T-helper 2 cell treated with Interferon-gamma antibody and Interleukin-4, amounts not matched to agents 100 ng/mL and 5 ng/mL, for 36 hours (primary cell): ENCODE measurements around the gene OLFM3. TPM values are rescaled to one million over a fixed set of nuclear protein-coding genes. Genes with fewer than 3 reads are reported as not detected.

Experiments used
- intact Hi-C: fragments of 100-400 bp; cut with micrococcal nuclease; formaldehyde crosslinking; loops from one replicate; pipeline ENCODE4 v1.15.1; 2023
- total RNA-seq: library from RNA; stranded (reverse); gene quantifications from 2 replicates; pipeline ENCODE4 v1.2.3, GENCODE V29; 2022

The OLFM3 gene
- not detected in 2 replicates for total RNA-seq

DNA sequence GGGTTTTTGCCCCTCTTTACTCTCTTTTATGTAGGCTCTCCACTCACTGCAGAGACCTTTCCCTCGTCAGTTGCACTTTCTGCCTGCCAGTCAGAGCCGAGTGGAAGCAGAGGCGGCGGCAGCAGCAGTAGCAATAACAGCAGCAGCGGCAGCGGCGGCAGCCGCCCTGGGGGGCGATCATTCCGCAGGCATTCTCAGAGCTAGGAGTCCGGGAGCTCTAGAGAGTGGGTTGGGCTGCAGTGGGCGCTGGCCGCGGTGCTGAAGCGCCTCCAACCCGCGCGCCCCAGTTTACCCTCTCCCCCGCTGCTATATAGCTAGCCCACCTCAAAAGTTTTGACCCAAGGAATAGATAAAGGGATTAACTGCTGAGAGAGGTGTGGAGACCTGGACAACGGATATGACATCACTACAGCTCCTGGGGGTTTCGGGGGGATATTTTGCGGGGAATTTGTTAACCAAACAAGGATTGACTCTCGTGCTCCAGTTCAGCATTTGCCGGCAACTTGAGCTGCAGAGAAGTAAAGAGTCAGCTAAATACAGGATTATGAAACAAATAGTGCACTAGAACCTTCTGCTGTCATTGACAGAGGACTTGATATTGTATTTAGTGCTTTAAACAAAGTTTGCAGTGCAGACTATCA is at the start of gene OLFM3:
Gene OLFM3, minus strand, starts transcription at position 102 of the 641 bp plus-strand sequence.
- intact Hi-C loops, result no loop called here

DNA sequence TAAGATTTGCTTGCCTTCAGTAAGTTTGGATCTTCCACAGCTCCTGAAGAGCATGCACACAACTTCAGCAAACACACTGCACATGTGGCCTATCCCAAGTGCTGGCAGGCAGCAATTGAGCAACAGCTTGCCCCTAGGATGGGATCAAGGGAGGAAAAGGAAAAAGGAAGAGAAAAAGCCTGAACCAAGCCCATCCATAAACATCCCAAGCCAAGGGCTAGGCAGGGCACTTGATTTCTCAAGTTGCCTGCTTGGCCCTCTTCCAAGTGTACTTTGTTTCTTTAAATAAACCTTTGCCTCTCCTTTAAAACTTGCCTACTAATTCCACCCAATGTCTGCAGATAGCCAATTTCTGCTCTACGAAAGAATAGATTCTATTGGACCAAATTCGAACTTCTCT is 49.0 kb upstream of the OLFM3 start:
- intact Hi-C loops, result no loop called here

DNA sequence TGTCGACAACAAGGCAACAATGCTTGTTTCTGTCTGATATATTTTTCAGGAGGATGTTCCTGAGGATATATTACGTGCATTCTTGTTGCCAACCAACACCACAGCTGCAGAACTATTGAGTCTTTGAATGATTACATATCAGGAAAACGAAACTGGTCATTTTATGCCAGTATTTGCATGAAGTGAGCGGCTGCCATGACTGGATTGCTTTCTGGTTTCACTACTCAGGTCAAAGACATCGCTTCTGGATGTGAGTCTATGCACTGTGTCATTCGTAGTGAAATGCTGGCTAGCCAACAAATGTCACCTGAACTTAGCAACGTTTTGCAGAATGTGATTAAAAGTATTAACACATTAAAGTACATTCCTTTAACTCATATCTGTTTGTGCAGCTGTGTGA is 35.8 kb upstream of the OLFM3 start:
- intact Hi-C loops, result no loop called here

DNA sequence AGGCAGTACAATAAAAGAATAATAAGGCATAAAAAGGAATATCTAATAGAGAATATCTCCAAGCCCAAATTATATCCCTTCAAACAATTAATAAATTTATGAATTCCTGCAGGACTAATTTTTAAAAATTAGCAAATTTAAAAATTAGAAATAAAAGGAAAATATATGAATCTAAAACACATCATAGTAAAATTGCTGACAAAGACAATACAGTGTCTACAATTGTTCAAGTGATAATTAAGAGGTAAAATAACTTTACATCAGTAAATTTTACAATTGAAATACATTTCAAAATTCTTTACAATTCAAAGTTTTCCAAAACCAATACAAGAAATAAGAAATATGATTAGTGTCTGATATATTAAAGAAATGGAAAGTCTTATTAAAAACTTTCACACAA is 22.8 kb upstream of the OLFM3 start:
- intact Hi-C loops, result no loop called here

DNA sequence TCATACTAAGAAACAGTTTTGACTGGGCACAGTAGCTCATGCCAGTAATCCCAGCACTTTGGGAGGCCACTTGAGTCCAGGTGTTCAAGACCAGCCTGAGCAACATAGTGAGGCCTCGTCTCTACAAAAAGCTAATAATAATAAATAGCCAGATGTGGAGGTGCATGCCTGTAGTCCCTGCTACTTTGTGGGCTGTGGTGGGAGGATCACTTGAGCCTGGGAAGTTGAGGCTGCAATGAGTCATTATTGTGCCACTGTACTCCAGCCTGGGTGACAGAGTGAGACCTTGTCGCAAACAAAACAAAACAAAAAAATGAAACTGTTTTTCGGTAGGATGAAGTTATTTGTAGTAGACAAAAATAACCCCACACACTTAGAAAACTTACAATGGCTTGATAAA is 19.0 kb upstream of the OLFM3 start:
- intact Hi-C loops, result no loop called here

DNA sequence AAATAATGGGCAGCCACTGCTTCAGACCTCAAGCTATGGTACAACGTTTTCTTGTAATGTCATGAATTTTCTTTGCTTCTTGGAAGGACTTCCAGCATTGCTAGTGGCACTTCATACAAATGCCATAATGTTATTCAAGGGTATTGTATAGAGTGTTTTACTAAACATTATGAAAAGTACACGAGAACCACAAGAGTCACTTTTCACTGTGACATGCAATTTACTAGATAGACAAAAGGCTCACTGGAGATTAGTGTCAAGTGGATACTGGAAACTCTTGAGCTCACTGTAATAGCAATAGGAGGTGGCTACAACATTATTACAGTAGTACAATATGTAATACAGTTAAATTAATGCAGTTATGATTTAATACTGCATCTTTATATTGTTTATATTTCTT is 5.3 kb upstream of the OLFM3 start:
- intact Hi-C loops, result no loop called here

DNA sequence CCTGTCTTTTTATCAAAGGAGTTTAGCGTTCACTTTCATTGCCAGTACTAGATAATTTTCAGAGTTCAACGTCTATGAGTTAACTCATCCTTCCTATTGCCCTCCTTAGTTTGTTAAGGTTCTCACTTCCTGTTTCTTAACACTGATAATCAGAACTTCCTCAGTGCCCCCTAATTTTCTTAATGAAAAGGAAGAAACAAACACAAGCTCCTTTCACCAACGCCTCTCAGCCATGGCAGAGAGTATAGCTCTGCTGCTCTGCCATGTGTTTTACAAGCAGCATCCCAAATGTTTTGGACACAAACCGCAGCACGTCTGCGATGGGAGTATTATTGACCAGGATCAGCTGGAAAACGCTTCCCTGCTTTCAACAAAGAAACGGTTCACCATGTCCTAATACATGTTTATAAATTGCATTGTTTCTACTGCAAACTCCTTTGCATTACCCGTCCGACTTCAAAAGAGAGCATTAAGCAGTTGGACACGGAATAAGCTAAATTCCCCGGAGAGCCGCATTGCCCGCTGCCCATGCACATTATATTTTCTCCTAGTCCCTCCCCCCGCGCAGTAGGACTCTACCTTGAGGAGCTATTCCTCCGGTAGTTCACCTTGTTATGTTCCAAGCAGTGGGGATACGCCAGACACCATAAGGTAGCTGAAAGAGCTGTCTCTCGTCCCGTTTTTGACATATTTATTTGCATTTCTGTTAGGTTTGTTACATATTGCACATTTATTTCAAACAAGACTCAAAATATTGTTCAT is 561 bp downstream of the OLFM3 start:
- intact Hi-C loops, result no loop called here

DNA sequence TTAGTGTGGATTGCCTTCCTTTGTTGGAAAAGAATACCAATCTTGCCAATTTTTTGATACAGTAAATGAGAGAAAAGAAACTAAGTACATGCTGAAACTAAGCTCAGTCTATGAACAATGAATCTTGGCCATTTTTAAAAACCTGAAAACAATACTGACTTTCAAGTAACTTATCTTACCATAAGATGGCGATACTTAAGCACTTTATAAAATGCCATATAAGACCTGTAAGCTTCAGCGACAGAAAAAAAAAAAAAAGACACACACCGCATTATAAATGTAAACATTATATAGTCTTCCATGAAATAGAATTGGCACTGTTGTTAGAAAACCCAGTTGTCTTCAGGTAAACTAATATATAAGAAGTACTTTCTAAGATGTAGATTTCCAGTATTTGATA is 3.0 kb downstream of the OLFM3 start:
- intact Hi-C loops, result no loop called here

DNA sequence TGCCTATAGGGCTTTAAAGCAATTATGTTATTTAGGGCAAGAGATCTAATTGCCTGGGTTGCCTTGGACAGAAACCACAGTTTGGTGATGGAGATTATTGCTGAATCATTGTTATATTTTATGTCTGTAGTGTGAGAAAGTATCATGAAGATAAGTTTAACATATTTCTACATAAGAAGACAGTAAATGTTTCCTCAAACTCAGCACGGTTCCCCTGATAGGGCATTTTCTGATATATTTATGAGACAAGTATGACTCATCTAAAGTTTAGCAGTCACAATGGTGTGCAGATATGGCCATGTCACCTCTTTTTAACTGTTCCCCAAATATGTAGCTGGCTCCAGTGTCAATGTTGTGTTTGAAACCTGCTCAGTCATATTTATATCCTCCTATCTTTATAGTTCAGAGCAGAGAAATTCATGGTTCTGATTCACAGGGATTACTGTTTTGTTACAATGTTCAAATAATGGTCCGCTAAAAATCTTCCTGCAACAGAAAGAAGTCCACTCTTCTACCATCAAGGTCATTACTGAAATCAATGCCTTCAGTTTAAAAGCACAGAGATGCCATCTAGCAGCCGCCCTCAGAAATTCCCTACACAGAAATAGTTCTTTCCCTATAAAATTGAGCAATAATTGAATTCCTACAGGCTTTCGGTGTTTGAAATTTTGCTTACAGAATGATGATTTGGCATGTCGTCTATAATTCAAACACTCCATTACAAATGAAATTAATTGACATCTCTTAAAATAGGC is 3.7 kb downstream of the OLFM3 start:
- intact Hi-C loops, result no loop called here

DNA sequence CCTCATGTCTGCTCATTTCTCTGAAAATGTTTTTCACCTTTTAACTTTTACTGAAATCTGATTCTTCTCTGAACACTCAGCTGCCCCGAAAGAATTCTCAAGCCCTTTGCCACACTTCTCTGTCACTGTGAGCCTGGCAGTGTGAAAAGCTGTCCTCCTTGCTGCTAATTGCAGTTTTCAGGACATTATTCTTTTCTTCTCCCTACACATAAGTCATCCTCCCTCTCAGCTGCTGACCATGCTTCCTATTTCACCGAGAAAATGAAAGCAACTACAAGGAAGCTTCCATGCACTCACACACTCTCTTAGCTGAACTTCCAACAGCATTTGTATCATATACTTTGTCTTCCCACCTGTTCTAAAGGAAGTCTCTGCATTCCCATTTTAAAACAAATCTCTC is 15.8 kb downstream of the OLFM3 start:
- intact Hi-C loops, result no loop called here

DNA sequence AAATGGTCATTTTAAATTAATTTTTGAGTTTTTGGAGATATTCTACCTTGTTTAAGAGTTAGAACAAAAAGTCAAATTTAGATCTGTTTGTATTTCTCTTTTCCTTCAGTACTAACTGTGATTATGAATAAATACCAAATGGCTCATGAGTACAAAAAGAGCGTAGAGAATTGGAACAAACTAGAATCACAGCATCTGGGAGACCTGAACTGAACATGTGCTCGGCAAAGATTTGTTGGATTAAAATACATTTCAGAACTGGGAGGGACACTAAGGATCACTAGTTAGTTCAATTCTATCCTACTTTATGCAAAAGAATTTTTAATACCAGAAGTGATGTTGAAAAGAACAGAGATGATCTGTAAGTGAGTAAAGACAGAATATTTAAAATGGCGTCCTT is 19.5 kb downstream of the OLFM3 start:
- intact Hi-C loops, result no loop called here

DNA sequence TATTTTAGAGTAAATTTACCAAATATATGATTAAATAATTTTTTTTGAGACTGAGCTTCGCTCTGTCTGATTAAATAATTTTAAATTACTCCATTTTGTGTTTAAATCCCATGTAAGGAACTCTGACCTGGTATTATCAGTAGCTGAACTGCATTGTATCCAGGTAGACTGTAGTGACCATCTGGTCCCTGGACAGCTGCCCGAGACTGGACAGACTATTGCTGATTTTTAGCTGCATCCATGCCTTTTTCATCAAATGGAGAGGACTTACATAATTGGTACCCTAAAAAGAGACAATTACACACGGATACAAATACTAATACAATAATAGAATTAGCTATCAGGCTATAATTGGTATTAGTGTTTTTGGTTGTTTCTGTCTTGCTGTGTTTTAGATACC is 20.6 kb downstream of the OLFM3 start:
- intact Hi-C loops, result no loop called here

DNA sequence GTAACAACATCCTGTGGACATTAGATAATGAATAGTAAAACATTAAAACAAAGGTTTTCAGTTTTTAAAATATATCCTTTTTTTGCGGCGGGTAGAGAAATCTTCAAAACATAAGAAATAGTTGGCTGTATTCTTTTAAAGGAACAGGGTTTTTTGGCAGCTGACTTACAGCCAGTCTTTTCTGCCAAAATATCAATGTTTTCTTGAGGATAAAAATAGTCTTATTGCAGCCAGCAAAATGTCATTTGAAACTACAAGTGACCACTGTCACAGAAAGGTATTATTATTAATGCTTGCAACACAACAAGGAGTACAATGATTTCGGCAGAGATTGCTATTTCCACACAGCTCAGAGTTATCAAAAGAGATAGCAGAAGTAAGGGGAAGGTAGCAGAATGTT is 21.4 kb downstream of the OLFM3 start:
- intact Hi-C loops, result no loop called here

DNA sequence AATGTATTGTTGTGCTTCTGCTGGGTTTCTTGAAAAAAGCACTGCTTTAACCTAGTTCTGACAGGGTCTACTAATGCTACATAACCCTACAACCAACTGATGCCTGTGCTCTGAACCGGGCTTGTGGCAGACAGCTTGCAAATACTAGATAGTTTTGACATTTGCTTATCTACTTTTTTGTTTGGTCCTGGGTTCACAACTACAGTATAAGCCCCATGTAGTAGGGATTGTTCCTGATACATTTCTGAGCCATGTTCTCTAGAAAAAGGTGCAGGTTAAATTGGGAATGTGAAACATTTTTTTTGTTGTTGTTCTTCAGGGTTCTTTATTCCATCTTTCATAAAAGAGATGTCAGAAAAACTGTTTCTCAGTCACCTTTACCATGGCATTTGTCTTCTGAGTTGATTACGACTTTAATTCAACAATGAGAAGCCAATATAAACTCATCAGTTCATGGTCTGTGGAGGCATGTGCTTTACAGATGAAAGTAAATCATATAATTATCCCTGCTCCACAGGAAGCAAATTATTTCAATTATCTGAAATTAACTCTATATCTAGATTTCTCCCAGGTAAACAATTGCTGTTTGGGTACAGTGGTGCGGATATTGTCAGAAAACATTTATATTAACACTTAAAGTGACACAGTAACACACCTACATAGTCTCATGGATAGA is 22.0 kb downstream of the OLFM3 start:
- intact Hi-C loops, result no loop called here

DNA sequence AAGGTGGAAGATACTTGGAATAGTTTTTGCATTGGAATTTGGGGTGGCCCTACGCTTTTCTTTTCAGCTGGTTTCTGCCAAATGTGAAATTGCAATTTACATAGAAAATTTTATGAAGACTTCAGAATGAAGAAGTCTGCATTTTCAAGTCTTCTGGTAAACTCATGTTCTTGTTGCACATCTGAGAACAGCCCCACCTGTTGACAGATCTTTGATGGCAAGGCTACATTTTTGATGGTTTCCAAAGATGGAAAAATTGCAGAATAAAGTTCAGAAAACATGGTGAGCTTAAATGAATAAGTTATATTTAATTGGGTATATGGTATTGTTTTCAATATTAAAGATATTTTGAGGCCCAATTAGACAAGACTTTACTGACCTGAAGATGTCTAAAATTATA is 25.4 kb downstream of the OLFM3 start:
- intact Hi-C loops, result no loop called here

DNA sequence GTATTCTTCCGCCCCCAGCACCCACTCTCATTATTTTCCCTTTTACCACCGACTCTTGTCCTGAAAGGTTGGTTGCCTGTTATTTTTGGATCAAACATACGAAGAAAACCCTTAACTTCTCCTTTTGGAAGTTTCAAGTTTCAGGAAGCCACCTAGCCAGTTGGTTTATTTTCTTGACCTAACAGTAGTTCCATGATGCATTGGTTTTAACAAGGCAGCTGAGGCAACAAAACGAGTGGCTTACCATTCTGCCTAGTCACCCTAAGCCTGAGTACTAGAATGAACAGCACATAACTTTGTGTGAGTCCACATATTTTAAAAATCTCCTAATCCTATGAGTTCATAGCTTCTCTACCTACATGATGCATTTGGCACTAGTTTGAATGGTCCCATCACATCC is 28.9 kb downstream of the OLFM3 start:
- intact Hi-C loops, result no loop called here

DNA sequence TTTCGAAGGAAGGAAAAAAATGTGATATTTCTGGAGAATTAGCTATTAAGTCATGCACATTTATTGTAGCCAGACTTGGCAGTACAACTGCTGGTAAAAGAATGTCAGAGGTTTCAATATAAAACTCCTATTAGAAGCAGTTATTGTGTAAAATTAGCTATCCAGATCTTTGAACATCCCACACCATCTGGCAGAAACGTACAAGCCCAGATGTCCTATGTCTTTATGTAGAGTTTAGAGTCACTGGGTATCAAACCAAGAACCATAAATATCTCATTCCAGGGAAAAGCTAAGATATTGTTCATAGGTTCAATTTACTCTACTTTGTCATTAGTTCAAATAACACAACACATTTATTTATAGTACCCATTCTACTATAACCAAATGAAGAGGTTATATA is 31.4 kb downstream of the OLFM3 start:
- intact Hi-C loops, result no loop called here

DNA sequence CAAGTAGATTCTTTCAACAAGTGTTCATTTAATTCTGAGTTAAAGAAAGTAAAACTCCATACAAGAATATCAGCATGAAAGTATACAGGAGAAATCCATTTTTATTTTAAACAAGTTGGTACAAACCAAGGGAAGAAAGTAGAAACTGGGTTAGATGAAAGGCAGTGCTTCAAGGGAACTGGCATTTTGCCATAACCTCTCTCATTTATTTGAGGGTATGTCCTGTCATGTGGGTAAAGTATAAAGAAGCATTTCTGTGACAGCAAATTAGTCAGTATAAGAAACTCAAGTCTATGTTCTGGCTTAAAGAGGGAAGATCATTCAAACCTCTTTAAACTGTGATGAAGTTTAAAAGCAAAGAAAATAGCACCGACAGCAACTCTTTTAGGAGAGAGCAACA is 32.0 kb downstream of the OLFM3 start:
- intact Hi-C loops, result no loop called here

DNA sequence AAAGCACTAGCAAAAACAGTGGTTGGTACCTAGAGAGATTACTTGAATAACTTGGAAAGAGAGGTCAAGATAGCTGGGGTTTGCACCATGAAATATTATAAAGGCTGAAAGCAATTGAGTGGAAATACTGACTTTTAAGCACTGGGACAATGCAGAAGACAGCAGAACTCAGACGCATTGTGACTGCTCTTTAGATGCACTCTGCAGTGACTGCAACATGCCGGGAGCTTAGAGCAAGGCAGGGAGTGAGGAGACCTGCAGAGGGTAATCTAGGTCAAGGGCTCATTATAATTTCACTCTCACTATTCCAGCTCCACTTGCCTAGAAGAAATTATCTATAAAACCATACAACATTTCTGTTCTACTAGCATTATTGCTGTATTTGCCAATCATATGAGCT is 36.6 kb downstream of the OLFM3 start:
- intact Hi-C loops, result no loop called here

DNA sequence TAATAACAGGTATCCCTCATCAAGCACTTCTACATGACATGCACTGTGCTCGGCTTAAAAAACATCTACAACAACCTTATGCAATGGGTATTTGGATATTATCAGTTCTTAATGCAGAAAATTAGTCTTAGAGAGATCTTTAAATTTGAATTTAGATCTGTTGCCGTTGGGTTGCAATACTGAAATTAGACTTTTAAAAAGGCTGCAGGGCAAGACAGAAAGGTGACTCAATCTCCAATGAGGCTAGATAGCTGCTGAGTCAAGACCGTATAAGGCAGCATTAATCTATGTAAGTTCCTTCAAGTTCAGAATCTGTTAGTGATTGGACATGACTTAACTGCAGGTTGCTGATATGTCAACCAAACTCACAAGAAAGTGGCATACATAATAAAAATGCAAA is 37.3 kb downstream of the OLFM3 start:
- intact Hi-C loops, result no loop called here

DNA sequence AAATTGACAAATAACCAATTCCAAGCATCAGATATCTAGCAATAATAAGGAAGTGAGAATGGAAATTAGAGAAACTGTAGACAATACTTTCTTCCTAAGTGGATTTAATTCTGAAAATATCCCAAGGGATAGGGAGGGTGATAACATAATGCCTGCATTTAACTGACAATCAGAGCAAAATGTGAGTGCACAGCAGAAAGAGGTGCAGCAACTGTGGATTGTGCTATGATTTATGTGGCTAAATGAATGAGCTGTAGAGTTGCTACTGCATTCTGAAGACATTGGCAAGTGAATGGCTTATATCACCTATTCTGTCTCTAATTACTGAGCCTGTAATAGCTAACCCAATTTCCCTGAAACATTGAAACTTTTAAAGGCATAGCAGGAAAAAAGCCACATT is 39.0 kb downstream of the OLFM3 start:
- intact Hi-C loops, result no loop called here

DNA sequence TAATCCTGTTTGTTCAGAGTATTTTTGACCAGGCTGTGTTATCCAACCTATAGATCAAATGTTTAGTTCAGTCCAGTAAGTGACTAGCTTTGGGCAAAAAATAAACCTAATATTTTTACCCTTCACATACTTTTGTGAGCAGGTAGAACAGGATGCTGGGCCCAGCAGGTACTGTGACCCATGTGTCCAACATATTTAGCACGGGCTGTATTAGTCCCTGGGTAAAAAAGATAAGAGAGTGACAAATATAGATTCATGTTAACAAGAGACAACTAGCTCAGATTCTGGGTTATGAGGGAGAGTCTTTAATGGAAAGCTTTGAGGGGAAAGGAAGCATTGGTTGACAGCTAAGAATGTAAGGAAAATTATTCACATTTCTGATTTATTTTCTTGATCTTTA is 43.1 kb downstream of the OLFM3 start:
- intact Hi-C loops, result no loop called here
